Body of pancreas (tissue), 4 donors: ENCODE data around the gene TIGD3. TPM values are rescaled to one million over a fixed set of nuclear protein-coding genes. Genes with fewer than 3 reads are reported as not detected.

Experiments
- ATAC-seq: fragments of 150-250 bp; one replicate; pipeline ENCODE4 v1.9.1; 2016
- DNase-seq, 4 donors: peaks; one replicate each; pipeline ENCODE4 v3.0.0-alpha.2; 2019
- H3K27ac ChIP-seq, 4 donors: fragments of 200-600 bp; sonication (generic); 1 replicate in 3 of 4; 2 replicates in 1 of 4; pipeline versions ENCODE4 v1.5.1 to v1.6.1; 2016 to 2019; ENCODE audit warnings: mild to moderate bottlenecking in 1 of 4, mixed read lengths in 1 of 4, moderate library complexity in 1 of 4
- H3K27me3 ChIP-seq, 2 donors: fragments of 200-600 bp; sonication (generic); one replicate each; pipeline ENCODE4 v1.6.0; 2016; ENCODE audit warnings: mild to moderate bottlenecking in 1 of 2
- H3K36me3 ChIP-seq, 2 donors: fragments of 200-600 bp; sonication (generic); replicated peaks in 1 of 2; 2 replicates each; pipeline ENCODE4 v1.5.1; 2016; ENCODE audit warnings: low read depth in 2 of 2; ENCODE audit not compliant: insufficient read depth in 1 of 2
- H3K4me1 ChIP-seq: fragments of 200-600 bp; sonication (generic); one replicate; pipeline ENCODE4 v1.6.0; 2016
- H3K4me3 ChIP-seq, 2 donors: fragments of 200-600 bp; sonication (generic); 1 replicate in 1 of 2; 2 replicates in 1 of 2; pipeline ENCODE4 v1.5.1; 2016 to 2019
- H3K9me3 ChIP-seq, 3 donors: fragments of 200-600 bp; sonication (generic); 1 replicate in 2 of 3; 2 replicates in 1 of 3; pipeline ENCODE4 v1.5.1; 2016
- POLR2A ChIP-seq, 3 donors: fragments of 450-650 bp; IDR thresholded peaks; one replicate each; pipeline ENCODE4 v1.6.1; 2016; ENCODE audit warnings: antibody characterized with exemption in 3 of 3, mild to moderate bottlenecking in 2 of 3
- WGBS, 2 donors: methylation state at CpG; one replicate each; pipeline ENCODE4 v1.1.5; 2017; 5-methylcytosine and 5-hydroxymethylcytosine counted together
- intact Hi-C: fragments of 100-400 bp; cut with DNase I; formaldehyde crosslinking; loops from one replicate; pipeline ENCODE4 v1.15.1; 2023
- total RNA-seq, 2 donors: library from RNA; depleted of rRNA; stranded (reverse); fragments of >200 nt; gene quantifications; one replicate each; pipeline ENCODE4 v1.1.0, GENCODE V29; 2016
- TF ChIP-seq, protein P1 (sequence below), 7 experiments: fragments of 450-650 bp in 4 of 7; fragments of 200-600 bp in 3 of 7; sonication (generic) in 3 of 7; IDR thresholded peaks; one replicate each; pipeline ENCODE4 v1.5.1; 2016 to 2019; ENCODE audit warnings: antibody characterized with exemption in 7 of 7

Gene TIGD3
- total RNA-seq, 2 donors from 2014 or later = not detected

DNA sequence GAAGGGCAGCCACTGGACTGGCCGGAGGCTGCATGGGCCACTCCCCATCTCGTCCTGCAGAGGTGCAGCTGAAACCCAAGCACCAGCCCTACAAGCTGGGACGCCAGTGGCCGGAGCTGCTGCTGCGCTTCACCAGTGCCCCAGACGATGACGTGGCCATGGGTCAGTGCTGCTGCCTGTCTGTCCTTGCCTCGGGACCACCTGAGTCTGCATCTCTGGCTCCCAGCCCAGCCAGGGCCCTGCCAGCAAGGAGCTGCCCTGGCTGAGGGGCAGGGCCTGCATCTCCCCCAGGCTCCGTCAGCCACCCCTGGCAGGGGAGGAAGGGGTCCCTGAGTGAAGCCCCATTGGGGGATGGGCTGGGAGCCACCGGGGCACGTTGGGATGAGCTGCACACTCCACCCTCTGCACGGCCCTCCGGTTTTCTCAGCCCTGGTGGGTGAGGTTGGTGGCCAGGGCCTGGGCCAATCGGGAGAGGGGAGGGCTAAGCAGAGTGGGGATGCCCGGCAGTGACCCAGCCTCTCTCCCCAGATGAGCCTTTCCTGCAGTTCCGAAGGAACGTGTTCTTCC is 39.0 kb downstream of the TIGD3 start:
- intact Hi-C loops = no loop called here
- 87 to 89% methylated on average over 9 to 16 of the region's 17 CpGs for WGBS, 2 donors
- Histone ChIP-seq H3K27ac (no peak overlapping the region), H3K4me3 (no peak overlapping the region), H3K4me1 (peaks cover 35% of the 10 kb centered on the region), H3K27me3 (no peaks in the 10 kb centered on the region), H3K9me3 (no peaks in the 10 kb centered on the region), H3K36me3 (peaks cover 0 to 7% of the 10 kb centered on the region in 2 donors)
- no peak for DNase-seq
- ATAC-seq = no peak
- TF ChIP-seq, protein P1, sequence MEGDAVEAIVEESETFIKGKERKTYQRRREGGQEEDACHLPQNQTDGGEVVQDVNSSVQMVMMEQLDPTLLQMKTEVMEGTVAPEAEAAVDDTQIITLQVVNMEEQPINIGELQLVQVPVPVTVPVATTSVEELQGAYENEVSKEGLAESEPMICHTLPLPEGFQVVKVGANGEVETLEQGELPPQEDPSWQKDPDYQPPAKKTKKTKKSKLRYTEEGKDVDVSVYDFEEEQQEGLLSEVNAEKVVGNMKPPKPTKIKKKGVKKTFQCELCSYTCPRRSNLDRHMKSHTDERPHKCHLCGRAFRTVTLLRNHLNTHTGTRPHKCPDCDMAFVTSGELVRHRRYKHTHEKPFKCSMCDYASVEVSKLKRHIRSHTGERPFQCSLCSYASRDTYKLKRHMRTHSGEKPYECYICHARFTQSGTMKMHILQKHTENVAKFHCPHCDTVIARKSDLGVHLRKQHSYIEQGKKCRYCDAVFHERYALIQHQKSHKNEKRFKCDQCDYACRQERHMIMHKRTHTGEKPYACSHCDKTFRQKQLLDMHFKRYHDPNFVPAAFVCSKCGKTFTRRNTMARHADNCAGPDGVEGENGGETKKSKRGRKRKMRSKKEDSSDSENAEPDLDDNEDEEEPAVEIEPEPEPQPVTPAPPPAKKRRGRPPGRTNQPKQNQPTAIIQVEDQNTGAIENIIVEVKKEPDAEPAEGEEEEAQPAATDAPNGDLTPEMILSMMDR (IDR thresholded peaks at IDR 0.05) = no peak
- TF ChIP-seq POLR2A (IDR thresholded peaks at IDR 0.05) = no peak

DNA sequence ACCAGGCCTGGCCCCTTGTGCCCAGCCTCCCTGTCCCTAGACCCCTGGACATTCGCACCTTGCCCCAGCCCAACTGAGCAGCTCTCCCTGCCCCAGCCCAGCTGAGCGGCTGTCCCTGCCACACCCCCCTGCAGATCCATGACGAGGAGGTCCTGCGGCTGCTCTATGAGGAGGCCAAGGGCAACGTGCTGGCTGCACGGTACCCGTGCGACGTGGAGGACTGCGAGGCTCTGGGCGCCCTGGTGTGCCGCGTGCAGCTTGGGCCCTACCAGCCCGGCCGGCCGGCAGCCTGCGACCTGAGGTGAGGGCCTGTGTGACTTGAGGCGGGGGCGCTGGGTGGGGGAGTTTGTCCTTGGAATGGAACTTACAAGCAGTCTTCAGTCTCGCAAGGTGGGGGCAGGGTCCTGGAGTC is 39.6 kb downstream of the TIGD3 start:
- 99 to 100% methylated on average over 1 to 20 of the region's 20 CpGs for WGBS, 2 donors
- Histone ChIP-seq H3K36me3 (peaks cover 0 to 7% of the 10 kb centered on the region in 2 donors), H3K27ac (no peak overlapping the region), H3K27me3 (no peaks in the 10 kb centered on the region), H3K9me3 (no peaks in the 10 kb centered on the region), H3K4me1 (peaks cover 30% of the 10 kb centered on the region), H3K4me3 (no peak overlapping the region)
- DNase-seq (no peak), ATAC-seq (no peak)
- intact Hi-C loops = no loop called here
- TF ChIP-seq, protein P1 (IDR thresholded peaks at IDR 0.05) = no peak
- no peak for TF ChIP-seq POLR2A (IDR thresholded peaks at IDR 0.05)

DNA sequence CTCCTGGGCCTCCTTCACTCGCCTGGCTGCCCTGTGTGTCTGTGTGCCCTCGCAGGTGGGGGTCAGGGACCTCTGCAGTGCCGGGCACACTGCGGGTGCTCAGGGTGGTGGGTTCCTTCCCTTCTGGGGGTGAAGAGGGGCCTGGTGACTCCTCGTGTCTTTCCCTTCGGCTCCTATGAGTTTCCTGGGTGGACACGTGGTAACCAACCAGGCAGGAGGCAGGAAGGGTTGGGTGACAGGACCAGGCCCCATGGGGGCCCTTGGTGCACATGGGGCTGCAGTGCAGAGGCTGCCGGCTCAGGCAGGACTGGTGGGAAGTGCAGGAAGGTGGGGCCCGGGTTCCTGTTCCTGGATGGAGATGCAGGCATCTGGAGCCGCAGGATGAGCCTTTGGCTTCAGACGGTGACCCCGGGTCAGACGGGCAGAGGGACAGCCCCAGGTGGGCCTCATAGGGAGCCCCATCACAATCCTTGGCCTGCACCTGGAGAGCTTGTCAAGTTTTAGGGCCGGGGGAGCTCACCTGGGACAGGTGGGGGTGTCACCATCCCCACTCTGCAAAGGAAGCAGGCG is 41.5 kb downstream of the TIGD3 start:
- Histone ChIP-seq H3K4me3 (no peak overlapping the region), H3K27me3 (no peaks in the 10 kb centered on the region), H3K36me3 (peaks cover 0 to 12% of the 10 kb centered on the region in 2 donors), H3K4me1 (peaks cover 11% of the 10 kb centered on the region), H3K27ac (no peak overlapping the region), H3K9me3 (no peaks in the 10 kb centered on the region)
- ATAC-seq = no peak
- WGBS, 2 donors = 88 to 91% methylated on average over 4 to 11 of the region's 15 CpGs
- TF ChIP-seq, protein P1 (IDR thresholded peaks at IDR 0.05) = no peak
- TF ChIP-seq POLR2A (IDR thresholded peaks at IDR 0.05) = no peak
- no peak for DNase-seq
- intact Hi-C loops = no loop called here

DNA sequence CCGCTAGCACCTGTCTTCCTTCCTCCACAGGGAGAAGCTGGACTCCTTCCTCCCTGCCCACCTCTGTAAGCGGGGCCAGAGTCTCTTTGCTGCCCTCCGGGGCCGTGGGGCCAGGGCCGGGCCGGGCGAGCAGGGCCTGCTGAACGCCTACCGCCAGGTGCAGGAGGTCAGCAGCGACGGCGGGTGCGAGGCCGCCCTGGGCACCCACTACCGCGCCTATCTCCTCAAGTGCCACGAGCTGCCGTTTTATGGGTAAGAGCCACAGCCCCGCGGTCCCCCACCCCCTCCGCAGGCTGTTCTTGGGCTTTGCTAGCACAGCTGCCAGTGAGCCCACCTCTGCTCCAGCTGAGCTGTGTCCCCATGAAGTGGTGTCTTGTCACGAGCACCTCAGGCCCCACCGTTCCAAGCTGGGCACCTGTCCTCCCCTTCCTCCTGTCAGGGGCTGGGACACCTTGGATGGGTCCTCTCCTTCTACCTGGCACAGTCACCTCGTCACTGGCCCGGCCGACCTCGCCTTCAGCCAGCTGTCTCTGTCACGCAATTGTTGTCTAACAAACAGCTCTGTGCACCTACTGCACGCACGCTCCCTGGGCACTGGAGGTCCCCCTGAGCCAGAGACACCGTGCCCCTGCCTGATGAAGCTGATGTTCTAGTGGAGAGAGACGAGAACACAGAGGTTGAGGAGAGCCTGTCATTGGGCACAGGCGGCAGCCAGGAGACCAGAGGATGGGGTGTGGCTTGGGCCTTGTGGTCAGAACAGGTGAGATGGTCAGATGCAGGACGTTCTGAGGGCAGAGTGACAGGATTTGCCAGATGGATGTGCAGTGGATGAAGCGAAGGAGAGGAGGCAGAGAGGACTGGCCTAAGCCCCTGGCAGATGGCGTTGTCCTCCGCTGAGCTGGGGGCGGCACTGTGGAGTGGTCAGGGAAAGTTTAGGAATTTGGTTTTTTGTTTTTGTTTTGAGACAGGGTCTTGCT is 42.5 kb downstream of the TIGD3 start:
- no peaks in the 10 kb centered on the region for H3K27me3 ChIP-seq
- 87% methylated on average over 25 to 37 of the region's 38 CpGs for WGBS, 2 donors
- peaks cover 2% of the 10 kb centered on the region for H3K4me1 ChIP-seq
- H3K27ac ChIP-seq = no peak overlapping the region
- no peak for DNase-seq
- H3K36me3 ChIP-seq = peaks cover 0 to 12% of the 10 kb centered on the region in 2 donors
- TF ChIP-seq POLR2A (IDR thresholded peaks at IDR 0.05) = no peak
- TF ChIP-seq, protein P1 (IDR thresholded peaks at IDR 0.05) = no peak
- H3K9me3 ChIP-seq = no peaks in the 10 kb centered on the region
- intact Hi-C loops = no loop called here
- no peak for ATAC-seq
- H3K4me3 ChIP-seq = no peak overlapping the region
